ENCODE measurements around the gene GADD45G. TPM values are rescaled to one million over a fixed set of nuclear protein-coding genes. Genes with fewer than 3 reads are reported as not detected.

GADD45G gene
- total and polyA plus RNA-seq, 3 experiments from 2014 or later: 0.62 to 3.4 (median 2.6) TPM

DNA sequence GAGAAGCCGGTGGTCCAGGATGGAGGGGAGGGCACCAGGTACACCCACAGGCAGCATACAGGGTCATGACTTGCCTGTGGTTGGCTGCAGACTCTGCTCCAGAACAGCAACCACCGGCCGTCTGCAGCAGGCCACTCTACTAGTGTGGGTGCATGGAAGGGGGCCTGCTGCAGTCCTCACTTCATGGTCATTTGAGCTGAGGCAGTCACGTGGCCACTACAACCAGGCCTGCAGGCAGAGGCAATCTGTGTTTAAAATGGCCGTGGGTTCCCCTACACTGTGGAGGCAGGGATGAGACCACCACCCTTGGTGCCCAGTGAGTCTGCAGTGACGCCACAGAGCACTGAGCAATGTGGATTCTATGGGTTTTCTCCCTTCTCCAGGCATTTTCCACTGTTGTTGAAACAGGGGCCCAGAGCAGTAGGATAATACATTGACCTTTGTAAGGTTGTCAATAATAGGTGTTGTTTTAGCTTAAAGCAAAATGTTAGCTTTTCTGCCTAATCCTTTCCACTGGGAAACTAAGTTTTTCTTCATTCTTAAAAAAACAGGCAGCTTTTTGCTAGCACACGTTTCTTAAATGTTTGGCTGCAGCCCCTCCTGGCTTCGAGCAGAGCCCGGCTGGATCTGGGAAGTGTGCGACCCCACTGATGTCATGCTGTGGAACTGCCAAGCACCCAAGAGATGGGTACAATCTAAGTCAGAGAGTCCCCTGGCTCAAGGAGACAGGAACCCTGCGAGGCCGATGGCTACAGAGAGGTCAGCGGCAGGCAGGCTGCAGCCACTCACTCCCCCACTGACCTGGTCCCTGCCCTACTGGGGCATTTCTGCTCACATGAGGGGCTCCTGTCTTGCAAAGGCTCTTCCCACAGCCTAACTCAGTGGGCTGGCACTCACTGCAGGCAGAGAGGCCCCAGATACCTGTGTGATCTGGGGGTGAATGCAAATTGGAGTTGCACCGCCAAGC lies 21.2 kb downstream of the GADD45G start:
- no peaks in the 10 kb centered on the region for H3K4me1 ChIP-seq (ENCODE audit: insufficient read depth, low read length)
- ChIA-PET POLR2A (no interaction called here), CTCF (no interaction called here)
- Mint-ChIP-seq H3K4me1 (no peaks in the 10 kb centered on the region), H3K36me3 (no peaks in the 10 kb centered on the region), H3K27ac (no peak overlapping the region), H3K27me3 (peaks cover 3 to 5% of the 10 kb centered on the region in 2 donors), H3K9me3 (no peaks in the 10 kb centered on the region), H3K4me3 (no peak overlapping the region)
- no peak for DNase-seq
- H3K4me3 ChIP-seq (ENCODE audit: low read length): no peak overlapping the region
- no peaks in the 10 kb centered on the region for H3K36me3 ChIP-seq (ENCODE audit: insufficient read depth, low read length)
- H3K27ac ChIP-seq (ENCODE audit: low read depth, low read length): no peak overlapping the region
- no peaks in the 10 kb centered on the region for H3K9me3 ChIP-seq (ENCODE audit: low read length)
- H3K27me3 ChIP-seq (ENCODE audit: insufficient read depth, low read length, poor library complexity, severe bottlenecking): no peaks in the 10 kb centered on the region

DNA sequence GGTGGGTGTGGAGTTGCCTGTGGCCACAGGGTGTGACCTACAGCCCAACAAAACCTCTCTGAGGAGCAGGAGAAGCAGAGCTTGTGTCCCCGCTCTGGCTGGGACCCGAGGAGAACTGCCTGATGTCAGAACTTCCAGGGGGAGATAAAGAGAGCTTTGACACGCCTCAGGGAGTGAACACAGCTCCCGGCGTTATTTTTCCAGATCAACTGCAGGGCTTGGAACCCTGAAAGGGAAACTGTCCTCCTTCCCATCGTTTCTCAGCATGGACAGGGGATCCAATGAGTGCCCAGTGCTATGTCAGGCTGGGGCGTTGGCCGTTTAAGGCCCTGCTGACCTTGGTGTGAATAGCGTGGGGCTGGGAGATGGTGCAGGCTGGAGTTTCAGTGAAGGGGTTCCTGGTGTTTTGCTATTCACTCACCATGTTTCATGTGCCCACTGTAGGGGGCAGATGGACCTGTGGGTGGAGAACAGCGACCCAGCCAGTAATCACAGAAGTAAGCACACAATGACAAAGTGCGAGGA lies 22.0 kb downstream of the GADD45G start:
- H3K36me3 ChIP-seq (ENCODE audit: insufficient read depth, low read length): no peaks in the 10 kb centered on the region
- no peak overlapping the region for H3K27ac Mint-ChIP-seq
- no peaks in the 10 kb centered on the region for H3K9me3 ChIP-seq (ENCODE audit: low read length)
- DNase-seq: no peak
- H3K27ac ChIP-seq (ENCODE audit: low read depth, low read length): no peak overlapping the region
- H3K9me3 Mint-ChIP-seq: no peaks in the 10 kb centered on the region
- ChIA-PET POLR2A (no interaction called here), CTCF (no interaction called here)
- no peaks in the 10 kb centered on the region for H3K4me1 ChIP-seq (ENCODE audit: insufficient read depth, low read length)
- no peak overlapping the region for H3K4me3 ChIP-seq (ENCODE audit: low read length)
- no peak overlapping the region for H3K4me3 Mint-ChIP-seq
- no peaks in the 10 kb centered on the region for H3K36me3 Mint-ChIP-seq
- H3K27me3 Mint-ChIP-seq: peaks cover 3 to 5% of the 10 kb centered on the region in 2 donors
- no peaks in the 10 kb centered on the region for H3K4me1 Mint-ChIP-seq
- H3K27me3 ChIP-seq (ENCODE audit: insufficient read depth, low read length, poor library complexity, severe bottlenecking): no peaks in the 10 kb centered on the region

DNA sequence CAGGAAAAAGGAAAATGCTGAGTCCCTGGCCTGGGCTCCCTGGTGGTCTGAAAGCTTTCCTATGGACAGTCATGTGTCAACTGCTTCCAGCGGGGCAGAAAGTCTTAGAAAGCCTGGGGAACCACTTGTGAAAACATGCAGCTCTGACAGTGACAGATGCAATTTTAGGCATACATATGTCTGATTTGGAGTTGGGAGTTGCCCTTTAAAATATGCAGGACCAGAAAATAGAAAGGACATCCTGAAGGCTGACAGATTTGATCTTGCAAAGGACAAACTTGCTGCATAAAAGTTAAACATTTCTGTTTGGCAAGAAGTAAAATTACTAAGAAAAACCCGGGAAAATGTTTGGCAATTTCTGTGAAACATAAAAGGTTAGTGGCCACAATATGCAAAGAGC lies 23.8 kb downstream of the GADD45G start:
- Histone ChIP-seq H3K27me3 (ENCODE audit: insufficient read depth, low read length, poor library complexity, severe bottlenecking) (no peaks in the 10 kb centered on the region), H3K4me3 (ENCODE audit: low read length) (no peak overlapping the region), H3K27ac (ENCODE audit: low read depth, low read length) (no peak overlapping the region), H3K4me1 (ENCODE audit: insufficient read depth, low read length) (no peaks in the 10 kb centered on the region), H3K9me3 (ENCODE audit: low read length) (no peaks in the 10 kb centered on the region), H3K36me3 (ENCODE audit: insufficient read depth, low read length) (no peaks in the 10 kb centered on the region)
- peaks cover 3 to 5% of the 10 kb centered on the region in 2 donors for H3K27me3 Mint-ChIP-seq
- H3K4me1 Mint-ChIP-seq: no peaks in the 10 kb centered on the region
- H3K9me3 Mint-ChIP-seq: no peaks in the 10 kb centered on the region
- H3K36me3 Mint-ChIP-seq: no peaks in the 10 kb centered on the region
- no peak overlapping the region for H3K27ac Mint-ChIP-seq
- POLR2A ChIA-PET: no interaction called here
- CTCF ChIA-PET: interaction anchor here (1.1 kb wide), 1 partner anchor 26 kb away, joined by 3 read pairs; no protein-coding TSS in a partner anchor
- no peak for DNase-seq
- H3K4me3 Mint-ChIP-seq: no peak overlapping the region

- no peaks in the 10 kb centered on the region for H3K4me1 Mint-ChIP-seq
- no peak overlapping the region for H3K27ac Mint-ChIP-seq
- no peak overlapping the region for H3K4me3 Mint-ChIP-seq
- Histone ChIP-seq H3K27ac (ENCODE audit: low read depth, low read length) (no peak overlapping the region), H3K9me3 (ENCODE audit: low read length) (no peaks in the 10 kb centered on the region), H3K27me3 (ENCODE audit: insufficient read depth, low read length, poor library complexity, severe bottlenecking) (no peaks in the 10 kb centered on the region), H3K36me3 (ENCODE audit: insufficient read depth, low read length) (no peaks in the 10 kb centered on the region), H3K4me1 (ENCODE audit: insufficient read depth, low read length) (no peaks in the 10 kb centered on the region), H3K4me3 (ENCODE audit: low read length) (no peak overlapping the region)
- peaks cover 3 to 5% of the 10 kb centered on the region in 2 donors for H3K27me3 Mint-ChIP-seq
- no peaks in the 10 kb centered on the region for H3K36me3 Mint-ChIP-seq
- no peak for DNase-seq
- POLR2A ChIA-PET: no interaction called here
- H3K9me3 Mint-ChIP-seq: peaks cover 0 to 1% (median 0%) of the 10 kb centered on the region in 5 donors
- CTCF ChIA-PET: no interaction called here
Measured at GRCh38 chr9:89629081-89629976, 24.5 kb downstream of the GADD45G start.

- Mint-ChIP-seq H3K9me3 (peaks cover 0 to 1% (median 0%) of the 10 kb centered on the region in 5 donors), H3K27ac (no peak overlapping the region), H3K4me3 (no peak overlapping the region), H3K4me1 (no peaks in the 10 kb centered on the region), H3K27me3 (peaks cover 0 to 9% of the 10 kb centered on the region in 2 donors), H3K36me3 (no peaks in the 10 kb centered on the region)
- Histone ChIP-seq H3K4me3 (ENCODE audit: low read length) (no peak overlapping the region), H3K27me3 (ENCODE audit: insufficient read depth, low read length, poor library complexity, severe bottlenecking) (no peaks in the 10 kb centered on the region), H3K36me3 (ENCODE audit: insufficient read depth, low read length) (no peaks in the 10 kb centered on the region), H3K27ac (ENCODE audit: low read depth, low read length) (no peak overlapping the region), H3K9me3 (ENCODE audit: low read length) (no peaks in the 10 kb centered on the region), H3K4me1 (ENCODE audit: insufficient read depth, low read length) (no peaks in the 10 kb centered on the region)
- CTCF ChIA-PET: no interaction called here
- POLR2A ChIA-PET: no interaction called here
- no peak for DNase-seq
Measured at GRCh38 chr9:89630508-89630907, 25.7 kb downstream of the GADD45G start.

DNA sequence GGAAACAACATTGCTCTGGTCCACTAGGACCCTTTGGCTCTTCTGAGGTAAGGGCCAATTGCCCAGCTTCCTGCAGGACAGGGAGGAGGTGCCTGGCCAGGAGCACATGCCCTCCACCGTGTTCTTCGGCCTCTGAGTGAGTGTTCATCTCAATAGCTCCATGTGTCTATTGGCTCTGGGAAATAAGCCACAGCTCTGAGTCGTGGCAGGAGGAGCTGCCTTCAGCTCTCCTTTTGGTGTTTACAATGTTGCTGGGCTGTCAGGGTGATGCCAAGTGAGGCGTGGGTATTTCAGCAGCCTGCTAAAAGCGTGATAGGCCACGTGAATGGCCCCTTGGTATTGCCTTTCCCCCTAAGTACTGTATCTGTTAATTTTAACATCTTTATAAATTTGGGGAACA lies 26.6 kb downstream of the GADD45G start:
- H3K4me3 Mint-ChIP-seq: no peak overlapping the region
- Histone ChIP-seq H3K9me3 (ENCODE audit: low read length) (no peaks in the 10 kb centered on the region), H3K27ac (ENCODE audit: low read depth, low read length) (no peak overlapping the region), H3K36me3 (ENCODE audit: insufficient read depth, low read length) (no peaks in the 10 kb centered on the region), H3K27me3 (ENCODE audit: insufficient read depth, low read length, poor library complexity, severe bottlenecking) (no peaks in the 10 kb centered on the region), H3K4me1 (ENCODE audit: insufficient read depth, low read length) (no peaks in the 10 kb centered on the region), H3K4me3 (ENCODE audit: low read length) (no peak overlapping the region)
- no peaks in the 10 kb centered on the region for H3K4me1 Mint-ChIP-seq
- H3K9me3 Mint-ChIP-seq: peaks cover 0 to 1% (median 0%) of the 10 kb centered on the region in 5 donors
- H3K27me3 Mint-ChIP-seq: peaks cover 0 to 9% of the 10 kb centered on the region in 2 donors
- H3K36me3 Mint-ChIP-seq: no peaks in the 10 kb centered on the region
- DNase-seq: no peak
- ChIA-PET POLR2A (no interaction called here), CTCF (no interaction called here)
- no peak overlapping the region for H3K27ac Mint-ChIP-seq

GRCh38 chr9:89632192-89632733 lies 27.5 kb downstream of the GADD45G start:
- H3K4me1 Mint-ChIP-seq: no peaks in the 10 kb centered on the region
- Histone ChIP-seq H3K27ac (ENCODE audit: low read depth, low read length) (no peak overlapping the region), H3K27me3 (ENCODE audit: insufficient read depth, low read length, poor library complexity, severe bottlenecking) (no peaks in the 10 kb centered on the region), H3K36me3 (ENCODE audit: insufficient read depth, low read length) (no peaks in the 10 kb centered on the region), H3K4me1 (ENCODE audit: insufficient read depth, low read length) (no peaks in the 10 kb centered on the region), H3K9me3 (ENCODE audit: low read length) (no peaks in the 10 kb centered on the region), H3K4me3 (ENCODE audit: low read length) (no peak overlapping the region)
- H3K27ac Mint-ChIP-seq: no peak overlapping the region
- H3K4me3 Mint-ChIP-seq: no peak overlapping the region
- no peak for DNase-seq
- H3K36me3 Mint-ChIP-seq: no peaks in the 10 kb centered on the region
- POLR2A ChIA-PET: no interaction called here
- peaks cover 0 to 1% (median 0%) of the 10 kb centered on the region in 5 donors for H3K9me3 Mint-ChIP-seq
- peaks cover 0 to 7% of the 10 kb centered on the region in 2 donors for H3K27me3 Mint-ChIP-seq
- CTCF ChIA-PET: no interaction called here

All from CD8-positive, alpha-beta memory T cell (primary cell).